Measurements from ENCODE around the gene TRIM47. TPM values are rescaled to one million over a fixed set of nuclear protein-coding genes. Genes with fewer than 3 reads are reported as not detected.
"Not testable (repeated sequence)": the region's sequence is repeated elsewhere in the genome, so short reads cannot be mapped to it uniquely, and the experiment has no call there.

The TRIM47 gene
- total RNA-seq, 1 donor from 2014 or later: 68.2 TPM

DNA sequence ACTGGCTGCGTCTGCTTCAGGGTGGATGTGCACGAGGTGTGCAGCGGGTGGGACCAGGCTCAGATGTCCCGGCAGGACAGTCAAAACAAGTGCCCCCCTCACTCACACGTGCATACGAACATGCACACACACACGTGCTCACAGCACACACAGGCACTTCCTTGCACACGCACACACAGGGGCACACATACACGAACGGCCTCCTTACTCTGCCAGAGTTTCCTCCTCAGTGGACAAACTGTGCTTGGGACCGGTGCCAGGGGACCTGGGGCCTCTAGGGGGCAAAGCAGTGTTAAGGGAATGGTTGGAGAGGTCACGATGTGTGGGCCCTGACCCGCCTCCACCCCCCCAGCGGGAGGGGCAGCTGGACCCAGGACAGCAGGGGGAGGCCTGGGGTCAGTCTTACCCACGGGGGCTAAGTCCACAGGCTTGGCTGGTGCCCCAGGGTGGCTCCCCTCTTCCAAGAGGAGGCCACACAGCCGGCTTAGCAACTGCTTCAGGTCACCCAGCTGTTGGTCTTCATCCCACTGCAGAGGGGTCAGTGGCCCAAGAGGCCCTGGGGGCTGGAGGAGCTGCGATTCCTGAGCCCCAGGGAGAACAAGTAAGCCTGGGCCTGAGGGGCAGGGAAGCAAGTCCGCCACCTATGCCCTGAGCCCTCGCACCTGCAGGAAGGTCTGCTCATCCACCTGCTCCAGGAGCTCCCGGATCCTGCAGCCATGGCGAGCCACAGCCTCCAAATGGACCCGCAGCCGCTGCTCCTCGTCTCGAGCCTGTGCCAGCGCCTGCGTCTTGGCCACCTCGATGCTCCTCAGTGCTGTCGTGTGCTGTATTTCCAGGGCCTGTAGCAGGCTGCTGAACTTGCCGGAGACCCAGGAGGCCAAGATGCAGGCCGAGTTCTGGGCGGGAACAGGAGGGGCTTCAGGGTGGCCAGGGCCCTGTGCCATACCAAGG lies 13.5 kb upstream of the TRIM47 start:
- no peak for DNase-seq (ENCODE audit: low spot score)

DNA sequence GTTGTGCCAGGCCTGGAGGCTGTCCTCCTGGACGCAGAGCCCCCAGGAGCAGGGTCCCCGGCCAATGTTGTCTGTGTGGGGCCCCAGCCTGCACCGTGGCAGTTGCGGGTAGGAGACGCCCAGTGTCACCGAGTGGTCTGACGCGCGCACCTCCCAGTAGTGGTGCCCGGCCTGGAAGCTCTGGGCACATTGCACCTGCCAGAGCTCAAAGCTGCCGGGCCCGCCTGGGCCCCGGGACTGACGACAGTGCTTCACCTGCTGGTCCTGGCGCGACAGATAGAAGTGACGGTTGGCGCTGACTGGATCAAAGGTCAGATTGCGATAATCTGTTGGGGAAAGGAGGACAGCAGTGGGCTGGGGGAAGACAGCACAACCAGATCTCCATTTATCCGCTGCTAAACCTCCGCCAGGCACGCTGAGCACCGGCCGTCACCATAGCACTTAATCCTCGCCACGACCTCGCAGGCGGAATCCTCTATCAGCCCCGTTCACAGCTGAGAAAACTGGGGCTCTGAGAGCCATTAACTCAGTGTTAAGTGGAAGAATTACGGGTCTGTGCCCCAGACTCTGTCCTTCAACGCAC lies 12.7 kb upstream of the TRIM47 start:
- no peak for DNase-seq (ENCODE audit: low spot score)

DNA sequence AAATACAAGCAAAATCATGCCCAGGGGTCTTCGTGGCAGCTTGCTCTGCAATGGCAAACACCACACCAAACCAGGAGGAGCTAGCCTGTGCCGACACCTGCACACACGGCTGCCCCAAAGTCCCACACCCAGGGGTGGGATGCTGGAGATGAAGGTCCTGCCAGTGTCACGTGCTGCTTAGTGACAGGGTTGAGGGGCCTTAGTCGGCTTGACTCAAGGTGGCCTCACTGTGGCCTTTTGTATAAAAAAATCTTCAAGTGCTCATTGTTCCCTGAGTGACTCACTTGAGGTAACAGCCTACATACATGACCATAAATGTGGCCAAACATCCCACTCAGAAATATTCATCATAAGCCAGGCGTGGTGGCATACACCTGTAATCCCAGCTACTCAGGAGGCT lies 11.1 kb upstream of the TRIM47 start:
- no peak for DNase-seq (ENCODE audit: low spot score)

DNA sequence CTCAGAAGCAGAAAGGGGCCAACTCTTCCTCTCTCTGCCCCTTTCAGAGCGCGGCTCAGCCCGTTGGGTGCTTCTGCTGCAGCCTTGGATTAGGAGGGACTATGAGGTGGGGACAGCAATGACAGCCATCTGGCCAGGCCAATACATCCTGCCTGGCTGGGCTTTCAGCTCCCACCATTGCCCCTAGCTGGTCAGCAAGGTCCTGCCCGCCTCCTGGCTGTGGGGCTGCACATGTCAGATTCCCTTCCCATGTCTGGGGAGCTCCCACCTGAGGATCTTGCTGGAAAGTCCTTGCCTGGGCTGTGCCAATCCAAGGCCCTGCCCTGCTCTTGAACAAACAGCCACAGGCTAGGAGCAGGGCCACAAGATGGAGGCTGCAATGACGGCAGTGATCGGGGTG lies 10.1 kb upstream of the TRIM47 start:
- DNase-seq (ENCODE audit: low spot score): no peak

DNA sequence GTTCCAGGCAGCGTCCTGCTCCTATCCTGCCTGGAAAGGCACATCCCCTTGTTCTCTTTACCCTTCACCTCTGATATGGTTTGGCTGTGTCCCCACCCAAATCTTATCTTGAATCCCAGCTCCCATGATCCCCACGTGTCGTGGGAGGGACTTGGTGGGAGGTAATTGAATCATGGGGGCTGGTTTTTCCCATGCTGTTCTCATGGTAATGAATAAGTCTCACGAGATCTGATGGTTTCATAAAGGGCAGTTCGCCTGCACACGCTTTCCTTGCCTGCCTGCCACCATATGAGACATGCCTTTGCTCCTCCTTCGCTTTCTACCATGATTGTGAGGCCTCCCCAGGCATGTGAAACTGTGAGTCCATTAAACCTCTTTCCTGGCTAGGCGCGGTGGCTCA lies 7.5 kb upstream of the TRIM47 start:
- not testable (repeated sequence) for DNase-seq (ENCODE audit: low spot score)

DNA sequence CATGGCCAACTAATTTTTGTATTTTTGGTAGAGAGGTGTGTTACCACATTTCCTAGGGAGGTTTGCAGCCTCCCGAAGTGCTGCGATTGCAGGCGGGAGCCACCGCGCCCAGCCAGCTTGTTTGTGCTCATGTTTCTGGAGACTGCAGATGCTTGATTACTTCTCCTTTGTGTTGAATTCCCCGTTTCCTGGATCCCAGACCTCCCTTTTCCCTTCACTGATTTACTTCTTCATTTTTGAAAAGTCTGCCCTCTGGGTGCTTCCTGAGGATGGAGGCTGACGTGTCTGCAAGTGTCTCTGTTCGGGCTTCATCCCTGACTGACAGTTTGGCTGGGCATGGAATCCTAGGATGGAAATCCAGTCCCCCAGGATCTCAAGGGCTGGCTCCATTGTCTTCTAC lies 7.0 kb upstream of the TRIM47 start:
- DNase-seq (ENCODE audit: low spot score): no peak

DNA sequence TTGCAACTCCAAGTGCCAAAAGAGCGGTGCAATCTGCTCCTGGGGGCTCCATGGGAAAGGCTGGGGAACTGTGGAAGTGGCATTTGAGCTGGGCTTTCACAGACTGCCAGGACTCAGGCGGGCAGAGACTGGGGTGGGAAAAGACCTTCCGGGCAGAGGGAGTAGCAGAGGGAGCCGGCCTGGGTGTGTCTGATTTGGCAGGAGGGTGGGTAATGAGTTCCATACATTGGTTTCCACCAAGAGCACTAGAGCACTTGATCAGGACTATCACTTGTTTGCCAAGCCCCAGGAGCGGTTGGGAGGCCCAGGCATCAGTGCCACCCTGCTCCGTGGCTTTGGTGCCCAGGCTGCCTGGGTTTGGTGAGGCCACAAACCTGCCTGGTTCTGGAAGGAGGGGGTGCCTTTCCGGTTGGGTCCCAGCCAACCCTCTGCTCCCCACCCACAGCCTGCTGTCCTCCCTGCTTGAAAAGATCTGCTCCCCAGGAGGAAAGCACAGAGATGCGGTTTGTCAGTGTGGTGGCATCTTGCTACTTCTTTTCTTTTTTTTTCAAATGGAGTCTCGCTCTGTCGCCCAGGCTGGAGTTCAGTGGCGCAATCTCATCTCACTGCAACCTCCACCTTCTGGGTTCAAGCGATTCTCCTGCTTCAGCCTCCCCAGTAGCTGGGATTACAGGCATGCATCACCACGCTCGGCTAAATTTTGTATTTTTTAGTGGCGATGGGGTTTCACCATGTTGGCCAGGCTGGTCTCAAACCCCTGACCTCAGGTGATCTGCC lies 3.5 kb upstream of the TRIM47 start:
- DNase-seq (ENCODE audit: low spot score): no peak

DNA sequence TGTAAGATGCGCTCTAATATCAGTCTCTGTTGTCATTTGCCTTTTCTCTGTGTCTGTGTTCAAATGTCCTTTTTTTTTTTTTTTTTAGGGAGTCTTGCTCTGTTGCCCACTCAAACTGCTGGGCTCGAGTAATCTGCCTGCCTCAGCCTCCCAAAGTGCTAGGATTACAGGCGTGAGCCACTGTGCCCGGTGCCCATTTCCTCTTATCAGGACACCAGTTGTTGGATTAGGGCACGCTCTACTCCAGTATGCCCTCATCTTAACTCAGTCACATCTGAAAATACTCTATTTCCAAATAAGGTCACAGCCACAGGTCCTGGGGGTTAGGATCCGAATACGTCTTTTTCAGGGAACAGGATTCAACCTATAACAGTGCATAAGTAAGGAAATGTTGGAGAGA lies 1.9 kb upstream of the TRIM47 start:
- DNase-seq (ENCODE audit: low spot score): no peak

DNA sequence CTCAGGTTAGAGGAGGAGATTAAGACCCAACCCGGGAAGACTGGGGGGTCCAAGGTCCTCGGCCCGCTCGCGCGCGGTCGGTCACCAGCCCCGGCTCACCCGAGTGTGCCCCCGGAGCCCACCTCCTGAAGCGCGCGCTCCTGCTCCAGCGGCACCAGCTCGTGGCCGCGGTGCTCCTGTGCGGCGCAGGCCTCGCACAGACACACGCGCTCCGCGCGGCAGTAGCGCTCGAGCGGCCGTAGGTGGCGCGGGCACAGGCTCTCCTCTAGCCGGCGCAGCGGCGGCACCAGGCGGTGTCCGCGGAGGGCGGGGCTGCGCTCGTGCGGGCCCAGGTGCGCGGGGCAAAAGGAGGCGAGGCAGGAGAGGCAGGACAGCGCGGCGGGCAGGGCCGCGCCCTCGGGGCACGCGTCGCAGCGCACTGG lies 618 bp downstream of the TRIM47 start:
- peak; percentile 74 for DNase-seq (ENCODE audit: low spot score)

DNA sequence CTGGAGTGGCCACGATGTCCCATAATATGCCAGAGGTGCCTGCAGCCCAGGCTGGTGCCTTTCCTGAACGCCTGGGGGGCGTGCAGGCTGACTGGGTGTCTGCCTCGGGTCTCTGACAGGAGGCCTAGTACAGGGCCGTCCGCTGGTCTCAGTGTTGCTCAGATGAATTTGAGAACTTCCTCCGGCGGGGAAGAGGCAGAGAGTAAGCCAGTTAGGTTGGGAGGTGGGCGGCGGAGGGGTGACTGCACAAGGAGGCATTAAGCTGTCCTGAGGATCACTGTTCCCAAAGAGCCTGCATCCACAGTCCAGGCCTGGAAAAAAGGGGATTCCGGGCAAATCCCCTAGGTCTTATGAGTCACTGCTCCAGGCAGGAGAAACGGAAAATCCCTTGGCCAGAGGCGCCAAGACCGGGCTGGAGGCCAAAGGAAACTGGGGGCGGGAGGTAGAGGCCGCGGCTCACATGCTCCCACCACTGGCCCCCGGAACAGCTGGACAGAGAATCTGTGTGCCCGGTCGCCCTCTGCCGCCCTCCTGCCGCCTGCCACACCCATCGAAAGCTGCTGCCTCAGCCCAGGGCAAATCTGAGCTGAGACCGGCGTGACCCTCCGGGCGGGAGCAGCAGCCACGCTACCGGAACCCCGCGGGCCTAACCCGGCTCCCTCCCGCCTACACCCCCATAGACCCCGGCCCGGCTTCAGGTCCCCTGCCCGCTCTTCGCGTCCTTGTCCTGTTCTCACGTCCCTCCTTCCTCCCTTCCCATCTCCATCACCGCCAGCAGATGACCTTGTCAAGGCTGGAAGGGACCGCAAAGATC lies 1.2 kb downstream of the TRIM47 start:
- peak; percentile 88 for DNase-seq (ENCODE audit: low spot score)

DNA sequence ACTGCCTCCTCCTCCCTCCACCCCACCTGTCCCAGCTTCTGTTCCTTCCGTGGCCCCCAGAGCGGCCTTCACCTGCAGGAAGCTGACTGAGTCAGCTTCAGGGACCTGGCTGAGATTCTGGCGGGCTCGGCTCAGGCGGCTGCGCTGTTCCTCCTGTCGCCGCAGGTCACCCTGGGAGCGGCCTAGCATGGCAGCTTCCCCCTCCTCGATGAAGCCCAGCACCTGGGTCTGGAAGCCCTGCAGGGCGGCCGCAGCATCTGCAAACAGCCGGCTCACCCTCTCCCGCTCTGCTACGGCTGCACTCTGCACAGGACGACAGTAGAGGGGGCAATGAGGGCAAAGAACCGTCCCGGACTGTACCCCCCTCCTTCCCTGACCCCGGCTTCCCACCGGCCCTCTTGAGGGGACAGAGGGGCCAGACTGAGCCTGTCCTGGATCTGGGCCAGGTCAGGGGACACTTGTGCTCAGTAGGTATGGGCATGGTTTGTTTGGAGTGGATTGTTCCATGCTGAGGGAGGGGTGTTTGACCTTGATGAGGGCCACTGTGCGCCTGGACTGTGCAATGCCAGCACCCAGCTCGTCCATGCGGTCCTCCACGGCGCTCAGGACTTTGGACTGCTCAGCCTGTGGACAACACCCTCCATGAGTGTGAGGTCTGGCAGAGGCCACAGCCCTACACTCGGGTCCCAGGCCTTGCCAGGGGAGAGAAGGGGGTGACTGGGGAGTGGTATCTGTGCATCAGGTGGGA lies 2.0 kb downstream of the TRIM47 start:
- DNase-seq (ENCODE audit: low spot score): peak; percentile 84

DNA sequence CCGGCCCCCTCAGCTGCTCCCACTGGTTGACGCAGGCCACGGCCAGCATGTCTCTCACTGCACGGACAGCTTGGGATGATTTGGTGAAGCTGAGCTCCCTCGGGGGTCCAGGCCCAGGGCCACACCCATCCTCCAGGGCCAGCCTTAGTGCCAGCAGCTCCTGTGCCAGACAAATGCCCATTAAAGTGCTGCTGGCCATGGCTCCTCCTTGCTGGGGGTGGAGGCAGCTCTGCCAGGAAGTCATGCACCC lies 2.5 kb downstream of the TRIM47 start:
- no peak for DNase-seq (ENCODE audit: low spot score)

DNA sequence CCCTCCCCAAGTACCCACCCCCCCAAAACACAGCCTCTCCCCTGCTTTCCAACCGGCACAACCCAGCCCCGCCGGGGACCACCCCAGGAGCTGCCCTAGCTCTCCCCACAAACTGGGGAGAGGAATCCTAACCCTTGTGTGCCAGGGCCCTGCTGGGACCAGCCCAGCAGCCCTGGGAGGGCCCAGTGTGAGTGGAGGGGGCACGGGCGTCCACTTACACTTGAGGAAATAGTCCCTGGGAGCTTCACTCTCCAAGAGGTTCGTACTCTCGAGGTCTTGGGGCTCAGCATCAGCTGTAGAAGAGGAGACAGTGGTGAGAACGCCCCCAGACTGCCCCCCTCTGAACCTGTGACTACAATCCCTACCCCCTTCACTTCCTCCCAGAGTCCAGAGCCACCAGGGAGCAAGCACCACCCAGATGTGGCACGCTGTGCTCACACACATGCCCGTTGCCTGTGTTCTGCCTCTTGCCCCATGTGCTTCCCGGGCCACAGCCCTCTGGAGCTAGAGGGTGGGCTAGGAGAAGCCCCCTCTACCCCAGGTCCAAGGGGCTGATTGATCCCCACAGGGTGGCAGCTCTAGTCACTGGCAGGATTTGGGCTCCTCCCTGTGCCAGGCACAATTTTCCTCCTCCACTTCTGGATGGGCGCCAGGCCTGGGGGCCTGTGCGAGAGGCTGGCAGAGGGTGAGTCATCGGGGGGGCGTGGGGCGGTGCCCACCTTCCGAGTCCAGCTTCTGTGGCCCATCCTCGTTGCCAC lies 3.0 kb downstream of the TRIM47 start:
- peak; percentile 57 for DNase-seq (ENCODE audit: low spot score)

DNA sequence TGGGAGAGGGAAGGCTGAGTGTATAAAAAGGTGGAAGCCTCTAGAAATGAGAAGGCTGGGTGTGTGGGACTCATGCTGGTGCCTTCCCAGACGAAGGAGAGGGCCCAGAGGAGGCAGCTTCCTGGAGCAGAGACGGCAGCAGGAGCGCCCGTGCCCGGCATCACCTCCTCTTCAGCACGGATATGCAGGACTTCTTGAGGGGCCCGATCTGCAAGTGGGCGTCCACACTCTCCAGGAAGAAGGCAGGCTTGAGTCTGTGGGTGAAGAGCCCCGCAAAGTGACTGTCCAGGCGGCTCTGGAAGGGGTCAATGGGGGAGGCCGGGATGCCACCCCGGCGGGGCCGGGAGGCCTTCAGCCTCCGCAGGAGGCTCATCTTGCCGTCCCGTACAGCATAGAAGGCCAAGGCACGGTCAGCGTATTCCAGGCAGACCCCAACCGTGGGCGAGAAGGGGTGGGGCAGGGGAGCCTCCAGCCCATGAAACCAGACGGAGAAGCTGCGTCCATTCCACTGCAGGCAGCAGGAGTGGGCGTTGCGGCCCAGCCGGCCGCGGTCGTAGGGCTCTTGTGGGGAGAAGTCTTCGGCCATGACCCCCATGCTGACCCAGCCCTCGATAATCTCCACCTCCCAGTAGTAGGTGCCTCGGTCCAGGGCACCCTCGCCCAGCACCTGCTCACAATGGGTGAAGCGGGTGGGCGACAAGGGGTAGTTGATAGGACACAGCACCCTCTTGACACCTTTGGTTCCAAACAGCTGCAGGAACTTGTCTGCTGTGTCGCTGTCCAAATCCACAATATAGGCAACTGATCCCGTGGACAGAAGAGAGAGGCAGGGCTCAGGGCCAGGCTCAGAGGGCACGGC lies 3.8 kb downstream of the TRIM47 start:
- DNase-seq (ENCODE audit: low spot score): no peak

DNA sequence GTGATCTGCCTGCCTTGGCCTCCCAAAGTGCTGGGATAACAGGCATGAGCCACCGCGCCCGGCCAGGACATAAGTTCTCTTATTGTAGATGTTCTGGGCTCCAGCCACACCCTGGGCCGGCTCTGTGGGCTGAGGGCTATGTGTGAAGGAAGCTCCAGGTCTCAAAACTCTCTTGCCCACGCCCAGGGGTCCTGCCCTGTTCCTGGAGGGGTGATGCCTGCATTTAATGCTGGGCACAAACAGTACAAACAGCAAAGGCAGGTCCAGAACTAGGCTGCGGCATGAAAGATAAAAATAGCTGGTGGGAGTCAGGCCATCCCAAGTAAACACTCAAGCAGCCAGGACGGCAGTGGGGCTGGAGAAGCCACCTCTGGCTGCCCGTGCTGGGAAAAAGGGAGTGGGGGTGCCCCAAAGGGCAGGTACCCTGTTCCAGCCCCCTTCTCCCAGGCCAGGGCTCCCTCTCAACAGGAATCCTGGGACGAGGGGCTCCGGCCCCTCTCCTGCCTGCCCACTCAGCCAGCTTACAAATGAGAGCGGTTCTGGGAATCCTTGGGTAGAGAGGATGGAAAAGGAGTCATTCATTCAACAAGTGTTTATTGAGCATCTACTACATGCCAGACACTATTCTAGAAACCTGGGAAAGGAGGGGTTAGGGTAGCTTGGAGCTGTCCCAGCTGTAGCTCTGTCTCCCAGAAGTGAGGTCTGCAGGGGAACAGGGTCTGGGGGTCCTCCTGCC lies 4.6 kb downstream of the TRIM47 start:
- no peak for DNase-seq (ENCODE audit: low spot score)

DNA sequence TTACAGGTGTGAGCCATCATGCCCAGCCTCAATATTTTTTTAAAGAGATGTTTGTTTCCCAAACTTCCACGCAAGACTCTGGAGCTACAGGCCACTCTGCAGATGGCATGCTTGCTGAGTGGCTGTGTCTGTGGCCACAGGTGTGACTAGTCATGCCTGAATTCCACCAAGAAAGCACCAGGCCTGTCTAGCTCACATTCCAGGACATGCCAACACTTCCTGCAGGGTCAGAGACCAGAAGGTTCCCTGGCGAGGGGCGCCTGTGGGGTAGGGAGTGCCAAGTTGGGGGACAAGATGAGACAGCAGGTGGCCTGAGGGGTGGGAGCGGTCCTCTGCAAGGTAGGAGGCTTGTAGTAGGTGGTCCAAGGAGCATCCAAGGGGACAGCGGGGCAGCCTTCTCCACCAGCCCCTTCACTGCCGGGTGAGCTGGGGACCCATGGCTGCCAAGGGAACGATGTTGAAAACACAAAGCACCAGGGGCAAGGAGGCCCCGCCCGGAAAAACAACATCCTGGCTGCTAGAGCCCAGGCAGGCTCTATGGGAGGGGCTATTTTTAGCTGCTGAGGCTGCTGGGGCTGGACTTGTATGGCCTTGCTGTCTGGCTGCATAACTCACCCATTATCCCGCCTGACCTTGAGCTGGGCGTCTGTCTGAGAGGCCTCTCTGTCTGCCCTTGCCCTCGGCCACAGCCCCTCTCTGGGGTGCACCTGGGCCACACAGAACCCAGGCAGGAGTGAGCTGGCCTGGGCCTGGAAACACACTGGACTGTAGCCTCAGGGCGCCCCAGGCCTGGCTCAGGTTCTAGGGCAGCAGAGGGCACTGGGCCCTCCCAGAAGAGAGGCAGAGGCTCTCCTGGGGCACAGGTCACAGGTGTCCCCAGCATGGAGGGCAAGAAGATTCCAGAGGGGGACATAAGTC lies 5.7 kb downstream of the TRIM47 start:
- peak; percentile 63 for DNase-seq (ENCODE audit: low spot score)

DNA sequence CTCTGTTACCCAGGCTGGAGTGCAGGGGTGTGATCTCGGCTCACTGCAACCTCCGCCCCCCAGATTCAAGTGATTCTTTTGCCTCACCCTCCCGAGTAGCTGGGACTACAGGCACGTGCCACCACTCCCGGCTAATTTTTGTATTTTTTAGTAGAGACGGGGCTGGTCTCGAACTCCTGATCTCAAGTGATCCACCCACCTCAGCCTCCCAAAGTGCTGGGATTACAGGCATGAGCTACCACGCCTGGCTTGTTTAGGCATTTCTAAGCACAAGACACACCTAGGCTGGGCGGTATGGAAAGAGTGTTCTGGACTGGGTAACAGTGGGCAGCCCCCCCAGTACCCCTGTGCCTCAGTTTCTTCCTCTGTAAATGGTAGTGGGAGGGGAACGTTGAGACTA lies 8.2 kb downstream of the TRIM47 start:
- DNase-seq (ENCODE audit: low spot score): not testable (repeated sequence)
